Measurements from ENCODE around the gene ZBTB7A.

- TF ChIP-seq, protein P1, sequence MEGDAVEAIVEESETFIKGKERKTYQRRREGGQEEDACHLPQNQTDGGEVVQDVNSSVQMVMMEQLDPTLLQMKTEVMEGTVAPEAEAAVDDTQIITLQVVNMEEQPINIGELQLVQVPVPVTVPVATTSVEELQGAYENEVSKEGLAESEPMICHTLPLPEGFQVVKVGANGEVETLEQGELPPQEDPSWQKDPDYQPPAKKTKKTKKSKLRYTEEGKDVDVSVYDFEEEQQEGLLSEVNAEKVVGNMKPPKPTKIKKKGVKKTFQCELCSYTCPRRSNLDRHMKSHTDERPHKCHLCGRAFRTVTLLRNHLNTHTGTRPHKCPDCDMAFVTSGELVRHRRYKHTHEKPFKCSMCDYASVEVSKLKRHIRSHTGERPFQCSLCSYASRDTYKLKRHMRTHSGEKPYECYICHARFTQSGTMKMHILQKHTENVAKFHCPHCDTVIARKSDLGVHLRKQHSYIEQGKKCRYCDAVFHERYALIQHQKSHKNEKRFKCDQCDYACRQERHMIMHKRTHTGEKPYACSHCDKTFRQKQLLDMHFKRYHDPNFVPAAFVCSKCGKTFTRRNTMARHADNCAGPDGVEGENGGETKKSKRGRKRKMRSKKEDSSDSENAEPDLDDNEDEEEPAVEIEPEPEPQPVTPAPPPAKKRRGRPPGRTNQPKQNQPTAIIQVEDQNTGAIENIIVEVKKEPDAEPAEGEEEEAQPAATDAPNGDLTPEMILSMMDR (IDR thresholded peaks at IDR 0.05) = no peak
- TF ChIP-seq POLR2A (IDR thresholded peaks at IDR 0.05) = no peak
Observed at GRCh38 chr19:3995607-3996006, 71.1 kb downstream of the ZBTB7A start.
